HG02840 (cell line): ENCODE data around the gene P3H3.

Experiments used
- ATAC-seq: cut with Tn5 transposase; IDR thresholded peaks from one replicate; pipeline ENCODE4 v1.9.1; 2021; ENCODE audit warnings: mild to moderate bottlenecking, moderate library complexity, moderate number of reproducible peaks; ENCODE audit not compliant: unreplicated experiment, low FRiP score

The P3H3 gene

DNA sequence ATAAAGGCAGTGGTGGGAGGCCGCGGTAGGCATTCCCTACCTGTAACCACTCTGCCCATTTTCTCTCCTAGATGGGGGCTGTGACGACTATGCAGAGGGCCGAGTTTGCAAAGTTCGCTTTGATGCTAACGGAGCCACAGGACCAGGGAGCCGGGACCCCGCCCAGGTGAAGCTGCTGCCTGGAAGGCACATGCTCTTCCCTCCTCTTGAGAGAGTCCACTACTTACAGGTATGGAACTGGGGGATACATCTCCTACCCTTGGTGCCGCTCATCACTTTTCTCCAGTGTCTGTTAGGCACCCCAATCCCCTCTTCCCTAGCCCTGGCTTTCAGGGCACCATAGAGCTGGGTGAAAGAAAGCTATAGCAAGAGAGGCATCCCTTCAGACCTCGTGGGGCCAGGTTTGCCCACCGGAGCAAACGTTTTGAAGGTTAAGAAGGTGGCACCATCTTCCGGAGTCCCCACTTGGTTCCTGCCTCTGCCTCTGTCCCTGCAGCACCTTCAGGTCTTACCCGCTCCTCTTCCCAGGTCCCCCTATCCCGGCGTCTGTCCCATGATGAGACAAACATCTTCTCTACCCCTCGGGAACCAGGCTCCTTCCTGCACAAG, 2.0 kb upstream of the P3H3 start:
- ATAC-seq = no peak

DNA sequence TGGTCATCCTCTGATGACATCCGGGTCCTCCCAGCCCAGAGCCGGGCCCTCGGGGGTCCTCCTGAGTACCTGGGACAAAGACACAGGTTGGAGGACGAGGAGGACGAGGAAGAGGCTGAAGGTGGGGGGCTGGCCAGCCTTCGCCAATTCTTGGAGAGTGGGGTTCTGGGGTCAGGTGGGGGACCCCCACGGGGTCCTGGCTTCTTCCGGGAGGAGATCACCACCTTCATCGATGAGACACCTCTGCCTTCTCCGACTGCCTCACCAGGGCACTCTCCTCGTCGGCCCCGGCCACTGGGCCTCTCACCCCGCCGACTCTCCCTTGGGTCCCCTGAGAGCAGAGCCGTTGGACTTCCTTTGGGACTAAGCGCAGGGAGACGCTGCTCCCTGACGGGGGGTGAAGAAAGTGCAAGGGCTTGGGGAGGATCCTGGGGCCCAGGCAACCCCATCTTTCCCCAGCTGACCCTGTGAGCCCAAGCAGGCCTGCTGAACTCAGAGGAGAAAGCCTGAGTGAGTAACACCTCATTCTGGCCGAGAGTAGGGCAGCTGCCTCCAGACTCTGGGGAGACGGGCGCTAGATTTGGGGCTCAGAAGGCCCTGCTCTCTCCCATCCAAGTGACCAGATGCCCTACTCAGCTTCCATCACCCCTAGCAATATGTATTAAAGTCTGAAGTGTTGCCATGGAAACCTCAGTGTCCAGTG, 1.3 kb upstream of the P3H3 start:
- ATAC-seq = no peak

- no peak for ATAC-seq
Measured at GRCh38 chr12:6827437-6827911, 733 bp upstream of the P3H3 start.

GRCh38 chr12:6828781-6829535, 751 bp downstream of the P3H3 start:
- ATAC-seq = no peak

DNA sequence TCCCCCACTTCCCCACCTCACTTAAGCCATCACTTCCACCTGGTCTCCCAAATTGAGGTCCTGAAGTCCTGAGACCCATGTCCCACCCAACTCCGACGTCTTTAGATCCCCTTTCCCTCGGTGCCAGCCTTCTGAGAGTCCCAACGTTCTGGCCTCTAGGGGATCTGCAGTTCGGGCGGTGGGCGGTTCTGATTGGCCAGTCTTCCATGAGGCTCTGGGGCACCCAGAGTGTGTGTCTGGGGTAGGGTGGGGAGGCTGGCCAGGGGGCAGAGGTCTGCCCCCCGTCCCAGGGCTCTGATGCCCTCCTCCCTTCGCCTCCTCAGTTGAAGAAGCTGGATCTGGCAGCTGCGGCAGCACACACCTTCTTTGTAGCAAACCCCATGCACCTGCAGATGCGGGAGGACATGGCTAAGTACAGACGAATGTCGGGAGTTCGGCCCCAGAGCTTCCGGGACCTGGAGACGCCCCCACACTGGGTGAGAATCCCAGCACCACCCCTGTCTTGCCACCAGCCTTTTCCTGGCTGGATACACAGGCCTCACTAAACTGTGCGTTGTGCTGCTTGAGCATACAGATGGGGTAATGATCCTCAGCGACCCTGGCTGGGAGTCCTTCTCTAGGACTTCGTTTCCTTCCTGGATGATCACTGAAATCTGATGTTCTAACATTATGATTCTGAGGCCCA, 1.5 kb downstream of the P3H3 start:
- ATAC-seq = no peak

GRCh38 chr12:6830286-6830890, 2.2 kb downstream of the P3H3 start:
- no peak for ATAC-seq

DNA sequence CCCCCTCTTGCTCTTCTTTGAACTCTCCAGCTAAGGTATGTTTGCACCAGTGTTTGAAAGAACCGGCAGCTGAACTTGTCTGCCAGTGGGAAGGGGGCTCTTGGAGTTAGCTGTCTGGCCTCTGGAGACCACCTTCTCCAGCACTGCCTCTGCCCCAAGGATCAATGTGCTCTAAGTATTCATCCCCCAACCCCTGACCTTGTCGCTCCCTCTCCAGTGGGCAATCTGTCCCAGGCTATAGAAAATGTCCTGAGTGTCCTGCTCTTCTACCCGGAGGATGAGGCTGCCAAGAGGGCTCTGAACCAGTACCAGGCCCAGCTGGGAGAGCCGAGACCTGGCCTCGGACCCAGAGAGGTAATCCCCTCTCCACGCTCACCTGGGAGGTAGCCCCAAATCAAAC, 2.8 kb downstream of the P3H3 start:
- no peak for ATAC-seq

DNA sequence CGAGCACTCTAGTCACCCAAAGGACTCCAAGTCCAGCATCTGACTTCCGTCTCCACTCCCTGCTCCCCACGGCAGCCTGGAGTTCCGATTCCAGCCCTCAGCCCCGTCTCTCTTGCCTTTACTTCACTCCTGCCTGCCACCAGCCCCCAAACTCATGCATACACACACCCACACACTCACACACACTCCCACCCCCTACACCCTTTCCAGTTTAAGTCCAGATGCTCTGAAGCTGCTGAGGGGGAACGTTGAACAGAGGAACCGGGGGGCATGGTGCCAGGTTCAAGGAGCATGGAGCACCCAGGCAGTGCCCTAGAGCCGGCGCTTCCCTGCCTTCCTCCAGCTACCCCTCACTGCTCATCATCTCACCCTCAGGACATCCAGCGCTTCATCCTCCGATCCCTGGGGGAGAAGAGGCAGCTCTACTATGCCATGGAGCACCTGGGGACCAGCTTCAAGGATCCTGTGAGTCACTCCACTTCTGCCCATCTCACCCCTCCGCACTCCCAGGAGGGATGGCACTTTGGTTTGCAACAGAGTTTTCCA, 3.3 kb downstream of the P3H3 start:
- ATAC-seq = no peak

- no peak for ATAC-seq
Measured at GRCh38 chr12:6832125-6832524, 3.9 kb downstream of the P3H3 start.

DNA sequence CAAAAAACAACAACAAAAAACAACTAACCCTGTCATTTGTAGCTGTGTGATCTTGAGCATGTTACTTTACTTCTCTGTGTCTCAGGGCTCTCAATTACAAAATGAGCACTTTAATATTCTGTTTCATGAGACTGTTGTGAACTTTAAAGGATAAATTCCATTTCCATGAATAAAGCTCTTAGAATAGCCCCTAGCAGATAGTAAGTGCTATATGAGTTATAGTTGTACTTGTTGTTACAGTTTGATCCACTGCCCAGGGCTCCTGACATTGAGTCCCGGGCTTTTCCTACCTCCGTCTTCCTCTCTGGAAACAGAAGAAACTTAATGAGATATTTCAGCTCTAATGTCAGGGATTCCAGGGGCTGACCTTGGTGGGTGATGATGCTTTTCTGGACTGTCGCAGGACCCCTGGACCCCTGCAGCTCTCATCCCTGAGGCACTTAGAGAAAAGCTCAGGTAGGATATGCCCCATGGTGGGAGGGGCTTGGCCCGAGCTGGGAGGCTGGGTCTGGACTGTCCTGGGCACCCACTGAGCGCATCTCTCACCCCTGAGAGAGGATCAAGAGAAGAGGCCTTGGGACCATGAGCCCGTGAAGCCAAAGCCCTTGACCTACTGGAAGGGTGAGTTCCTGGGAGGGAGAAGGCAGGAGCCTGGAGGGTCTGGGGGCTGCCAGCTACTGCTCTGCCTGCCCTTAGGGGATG, 5.1 kb downstream of the P3H3 start:
- ATAC-seq = no peak

DNA sequence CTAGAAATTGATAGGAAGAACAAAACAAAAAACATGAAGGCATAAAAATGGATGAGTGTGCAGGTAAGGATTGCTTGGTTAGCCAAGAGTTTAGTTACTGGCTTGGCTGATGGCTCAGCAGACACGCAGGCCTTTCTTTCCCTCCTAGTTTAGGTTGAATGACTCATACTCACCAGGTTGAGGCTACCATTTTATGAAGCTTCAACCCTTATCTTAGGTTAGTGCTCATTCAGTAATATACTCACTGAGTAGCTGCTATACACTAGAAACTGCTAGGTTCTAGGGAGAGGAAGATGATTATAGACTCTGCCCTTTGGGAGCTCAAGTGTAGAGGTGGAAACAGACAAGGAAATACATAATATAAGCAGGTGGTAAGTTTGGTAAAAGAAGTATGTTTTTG, 6.0 kb downstream of the P3H3 start:
- no peak for ATAC-seq

- no peak for ATAC-seq
Measured at GRCh38 chr12:6834873-6835272, 6.7 kb downstream of the P3H3 start.

GRCh38 chr12:6836851-6837250, 8.6 kb downstream of the P3H3 start:
- ATAC-seq = no peak

DNA sequence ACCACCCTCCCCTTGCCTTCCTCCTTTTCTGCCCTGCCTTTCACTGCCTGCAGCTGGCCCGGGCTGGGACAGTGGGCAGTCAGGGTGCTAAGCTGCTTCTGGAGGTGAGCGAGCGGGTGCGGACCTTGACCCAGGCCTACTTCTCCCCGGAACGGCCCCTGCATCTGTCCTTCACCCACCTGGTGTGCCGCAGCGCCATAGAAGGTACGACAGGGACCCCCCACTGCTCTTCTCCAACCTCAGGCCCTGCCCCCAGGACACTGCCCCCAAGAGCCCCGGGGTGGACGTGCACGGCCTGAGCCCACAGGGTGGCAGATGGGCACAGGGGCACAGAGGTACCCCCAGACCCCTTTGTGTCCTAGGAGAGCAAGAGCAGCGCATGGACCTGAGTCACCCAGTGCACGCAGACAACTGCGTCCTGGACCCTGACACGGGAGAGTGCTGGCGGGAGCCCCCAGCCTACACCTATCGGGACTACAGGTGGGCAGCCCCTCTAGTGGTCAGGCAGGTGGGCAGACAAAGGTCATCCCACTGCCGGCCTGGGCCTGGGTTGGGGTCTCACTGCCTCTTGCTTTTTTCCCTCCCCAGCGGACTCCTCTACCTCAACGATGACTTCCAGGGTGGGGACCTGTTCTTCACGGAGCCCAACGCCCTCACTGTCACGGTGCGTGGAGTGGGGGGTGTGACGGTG, 9.3 kb downstream of the P3H3 start:
- ATAC-seq = no peak

GRCh38 chr12:6838854-6839253, 10.6 kb downstream of the P3H3 start:
- no peak for ATAC-seq

- ATAC-seq = peak; percentile 80
Measured at GRCh38 chr12:6839482-6840201, 11.4 kb downstream of the P3H3 start.

DNA sequence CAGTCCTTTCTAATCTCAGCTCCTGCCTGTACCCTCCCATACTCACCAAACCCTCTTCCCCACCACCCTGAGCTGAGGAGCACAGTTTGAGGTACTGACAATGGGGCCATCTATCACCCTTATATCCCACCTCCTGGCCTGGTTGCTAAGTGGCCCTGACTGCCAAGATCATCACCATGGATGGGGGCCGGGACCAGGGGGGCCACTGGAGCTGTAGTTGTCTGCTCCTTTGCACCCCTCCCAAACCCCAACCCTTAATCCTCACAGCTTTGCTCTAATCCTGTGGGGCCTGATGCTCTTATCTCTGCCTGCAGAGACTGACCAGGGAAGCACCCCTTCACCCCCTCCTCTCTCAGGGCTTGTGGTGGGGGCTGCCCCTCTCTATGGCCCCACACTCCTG, 12.1 kb downstream of the P3H3 start:
- no peak for ATAC-seq

DNA sequence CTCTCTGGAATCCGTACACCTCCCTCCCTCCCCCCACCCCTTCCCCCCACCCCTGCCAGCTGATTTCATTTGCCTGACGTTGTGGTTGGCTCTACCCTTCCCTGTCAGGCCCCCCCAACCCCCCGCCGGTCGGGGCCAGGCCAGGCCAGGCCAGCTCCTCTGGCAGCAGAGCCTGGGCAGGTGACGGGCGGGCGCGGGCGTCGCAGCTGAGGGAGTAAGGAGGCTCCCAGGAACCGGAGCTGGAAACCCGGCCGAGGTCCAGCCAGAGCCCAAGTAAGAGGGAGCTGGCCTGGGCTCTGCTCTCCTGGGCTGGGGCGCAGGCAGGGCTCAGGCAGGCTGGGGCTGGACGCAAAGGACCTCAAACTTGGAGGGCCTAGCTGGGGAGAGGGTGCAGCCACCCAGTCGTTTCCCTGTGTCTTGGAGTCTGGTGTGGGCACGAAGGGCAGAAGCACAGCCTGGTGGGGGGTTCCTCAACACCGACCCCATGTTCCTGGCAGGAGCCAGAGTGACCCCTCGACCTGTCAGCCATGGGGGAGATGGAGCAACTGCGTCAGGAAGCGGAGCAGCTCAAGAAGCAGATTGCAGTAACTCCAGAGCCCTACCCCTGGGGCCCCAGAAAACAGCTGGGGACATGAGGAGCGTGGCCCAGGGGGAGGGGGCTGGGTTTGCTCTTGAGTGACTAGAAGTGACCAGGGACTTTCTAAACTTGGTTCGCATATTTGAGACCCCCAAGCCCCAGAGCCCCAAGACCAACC, 12.7 kb downstream of the P3H3 start, which contains the start of gene GNB3:
GNB3 (plus strand) TSS at position 165 of the 755 bp plus-strand sequence; CDS start at position 528, 363 bp downstream.
- no peak for ATAC-seq
